H9 (cell line): Measurements from ENCODE around the gene LRRC10. TPM values are rescaled to one million over a fixed set of nuclear protein-coding genes. Genes with fewer than 3 reads are reported as not detected.

Source experiments
- DNase-seq: peaks from one replicate; pipeline ENCODE4 v3.0.0-alpha.2; 2017
- H2AFZ ChIP-seq: one replicate; pipeline ENCODE4 v1.6.1; 2013; ENCODE audit warnings: mild to moderate bottlenecking, low read length, control low read depth, moderate library complexity
- H2AK5ac ChIP-seq: 2 replicates; pipeline ENCODE4 v1.6.1; 2013; ENCODE audit warnings: low read length, control low read depth, mixed read lengths; ENCODE audit not compliant: insufficient read length
- H2BK120ac ChIP-seq: one replicate; pipeline ENCODE4 v1.6.1; 2013; ENCODE audit warnings: low read depth, mild to moderate bottlenecking, low read length, control low read depth, inconsistent platforms; ENCODE audit not compliant: poor library complexity, severe bottlenecking
- H2BK12ac ChIP-seq: 2 replicates; pipeline ENCODE4 v1.6.1; 2013; ENCODE audit warnings: low read length, control low read depth, mixed read lengths, low read depth; ENCODE audit not compliant: insufficient read length
- H2BK15ac ChIP-seq: 2 replicates; pipeline ENCODE4 v1.6.1; 2013; ENCODE audit warnings: low read depth, low read length, control low read depth
- H2BK20ac ChIP-seq: one replicate; pipeline ENCODE4 v1.6.1; 2013; ENCODE audit warnings: low read depth, mild to moderate bottlenecking, low read length, control low read depth, inconsistent platforms; ENCODE audit not compliant: poor library complexity, severe bottlenecking
- H2BK5ac ChIP-seq: 2 replicates; pipeline ENCODE4 v1.6.1; 2013; ENCODE audit warnings: low read length, control low read depth, mixed read lengths; ENCODE audit not compliant: insufficient read length
- H3K14ac ChIP-seq: 2 replicates; pipeline ENCODE4 v1.6.1; 2013; ENCODE audit warnings: low read length, control low read depth; ENCODE audit not compliant: insufficient read depth
- H3K18ac ChIP-seq: 2 replicates; pipeline ENCODE4 v1.6.1; 2013; ENCODE audit warnings: low read depth, mild to moderate bottlenecking, mixed read lengths, low read length, control low read depth; ENCODE audit not compliant: insufficient read length
- H3K23ac ChIP-seq: 2 replicates; pipeline ENCODE4 v1.6.1; 2013; ENCODE audit warnings: low read length, control low read depth, mixed read lengths, low read depth; ENCODE audit not compliant: insufficient read length
- H3K23me2 ChIP-seq: 2 replicates; pipeline ENCODE4 v1.6.1; 2013; ENCODE audit warnings: low read depth, mild to moderate bottlenecking, mixed read lengths, low read length, control low read depth; ENCODE audit not compliant: insufficient read length, poor library complexity, severe bottlenecking
- H3K27ac ChIP-seq: 2 replicates; pipeline ENCODE4 v1.5.1; 2013; ENCODE audit warnings: low read length, control low read depth, mixed read lengths, low read depth; ENCODE audit not compliant: insufficient read length
- H3K27me3 ChIP-seq: 2 replicates; pipeline ENCODE4 v1.6.1; 2013; ENCODE audit warnings: low read length, control low read depth, inconsistent platforms; ENCODE audit not compliant: insufficient read depth
- H3K4ac ChIP-seq: 2 replicates; pipeline ENCODE4 v1.6.1; 2013; ENCODE audit warnings: low read depth, mild to moderate bottlenecking, control low read depth, inconsistent platforms, low read length, moderate library complexity
- H3K4me1 ChIP-seq: 2 replicates; pipeline ENCODE4 v1.6.1; 2013; ENCODE audit warnings: low read length, control low read depth, inconsistent platforms; ENCODE audit not compliant: insufficient read depth
- H3K4me2 ChIP-seq: 2 replicates; pipeline ENCODE4 v1.6.1; 2013; ENCODE audit warnings: low read length, control low read depth, mixed read lengths; ENCODE audit not compliant: insufficient read length, insufficient read depth
- H3K56ac ChIP-seq: 2 replicates; pipeline ENCODE4 v1.6.1; 2013; ENCODE audit warnings: low read depth, mild to moderate bottlenecking, mixed read lengths, low read length, control low read depth; ENCODE audit not compliant: insufficient read length
- H3K79me1 ChIP-seq: 2 replicates; pipeline ENCODE4 v1.6.1; 2013; ENCODE audit warnings: low read depth, mild to moderate bottlenecking, moderate library complexity, low read length, control low read depth, inconsistent platforms; ENCODE audit not compliant: insufficient read depth, poor library complexity, severe bottlenecking
- H3K79me2 ChIP-seq: 2 replicates; pipeline ENCODE4 v1.6.1; 2013; ENCODE audit warnings: low read length, control low read depth, inconsistent platforms; ENCODE audit not compliant: insufficient read depth
- H3K9ac ChIP-seq: 2 replicates; pipeline ENCODE4 v1.6.1; 2013; ENCODE audit warnings: low read length, control low read depth, mixed read lengths; ENCODE audit not compliant: insufficient read length; ENCODE audit errors: extremely low read depth
- H3K9me3 ChIP-seq: one replicate; pipeline ENCODE4 v1.6.1; 2013; ENCODE audit warnings: low read depth, low read length, inconsistent platforms; ENCODE audit not compliant: control insufficient read depth
- H3T11ph ChIP-seq: one replicate; pipeline ENCODE4 v1.6.1; 2013; ENCODE audit warnings: mild to moderate bottlenecking, low read length, control low read depth, inconsistent platforms
- H4K20me1 ChIP-seq: one replicate; pipeline ENCODE4 v1.6.1; 2013; ENCODE audit not compliant: control insufficient read depth, insufficient read length, insufficient read depth
- H4K5ac ChIP-seq: 2 replicates; pipeline ENCODE4 v1.6.1; 2013; ENCODE audit warnings: low read depth, mild to moderate bottlenecking, mixed read lengths, low read length, control low read depth; ENCODE audit not compliant: insufficient read length
- H4K8ac ChIP-seq: replicated peaks from 2 replicates; pipeline ENCODE4 v1.6.1; 2013; ENCODE audit warnings: low read length, control low read depth, mixed read lengths, low read depth; ENCODE audit not compliant: insufficient read length
- H4K91ac ChIP-seq: 2 replicates; pipeline ENCODE4 v1.6.1; 2013; ENCODE audit warnings: low read depth, mild to moderate bottlenecking, moderate library complexity, mixed read lengths, low read length, control low read depth; ENCODE audit not compliant: insufficient read length
- H3K27ac Mint-ChIP-seq, 3 experiments: 2 replicates in 2 of 3; 3 replicates in 1 of 3; pipeline ENCODE4 v1.8.0; 2020 to 2021; ENCODE audit warnings: mixed read lengths in 3 of 3, mild to moderate bottlenecking in 1 of 3, moderate library complexity in 1 of 3
- H3K27me3 Mint-ChIP-seq: 2 replicates; pipeline ENCODE4 v1.8.0; 2021; ENCODE audit warnings: low read depth, mild to moderate bottlenecking, moderate library complexity, mixed read lengths
- H3K36me3 Mint-ChIP-seq, 3 experiments: 2 replicates in 2 of 3; 3 replicates in 1 of 3; pipeline ENCODE4 v1.8.0; 2020 to 2021; ENCODE audit warnings: low read depth in 3 of 3, mixed read lengths in 3 of 3; ENCODE audit not compliant: insufficient read depth in 1 of 3
- H3K4me1 Mint-ChIP-seq, 2 experiments: 2 replicates each; pipeline ENCODE4 v1.8.0; 2020; ENCODE audit warnings: mixed read lengths in 2 of 2
- H3K4me3 Mint-ChIP-seq, 2 experiments: 2 replicates in 1 of 2; 3 replicates in 1 of 2; pipeline ENCODE4 v1.8.0; 2020 to 2021; ENCODE audit warnings: mild to moderate bottlenecking in 2 of 2, mixed read lengths in 2 of 2, moderate library complexity in 1 of 2
- H3K9me3 Mint-ChIP-seq, 2 experiments: 2 replicates in 1 of 2; 3 replicates in 1 of 2; pipeline ENCODE4 v1.8.0; 2020; ENCODE audit warnings: mild to moderate bottlenecking in 2 of 2, mixed read lengths in 2 of 2, moderate library complexity in 1 of 2
- CTCF ChIP-seq: fragments of 200-600 bp; sonication (generic); conservative IDR thresholded peaks from 3 replicates; pipeline ENCODE4 v1.8.0; 2021; ENCODE audit warnings: antibody characterized with exemption, mild to moderate bottlenecking
- WGBS: extraction: QIAGEN DNeasy Blood & Tissue Kit; methylation state at CpG from one replicate; pipeline ENCODE4 v1.1.7; 2013; ENCODE audit warnings: missing lambda C conversion rate, low lambda C conversion rate, mixed read lengths; ENCODE audit not compliant: insufficient read length; ENCODE audit errors: extremely low coverage; 5-methylcytosine and 5-hydroxymethylcytosine counted together
- total RNA-seq: library from RNA; stranded (reverse); gene quantifications from 2 replicates; pipeline ENCODE4 v1.2.1, GENCODE V29; 2021

Gene LRRC10
- total RNA-seq, 1 experiment from 2014 or later, result not detected

- Histone ChIP-seq H3K79me1 (no peaks in the 10 kb centered on the region), H3K79me2 (no peaks in the 10 kb centered on the region), H3K18ac (no peak overlapping the region), H3K9me3 (no peaks in the 10 kb centered on the region), H3K27me3 (no peaks in the 10 kb centered on the region), H3T11ph (no peak overlapping the region), H4K8ac (no peak overlapping the region), H3K9ac (no peak overlapping the region), H2BK15ac (no peak overlapping the region), H3K27ac (no peak overlapping the region), H4K20me1 (no peaks in the 10 kb centered on the region), H2BK5ac (no peak overlapping the region), H3K4ac (no peak overlapping the region), H3K4me1 (no peaks in the 10 kb centered on the region), H4K5ac (no peak overlapping the region), H3K56ac (no peak overlapping the region), H3K4me2 (no peak overlapping the region), H3K23ac (no peak overlapping the region), H2AFZ (no peak overlapping the region), H2BK12ac (no peak overlapping the region), H2BK20ac (no peak overlapping the region), H3K23me2 (no peaks in the 10 kb centered on the region), H4K91ac (no peak overlapping the region), H2AK5ac (no peak overlapping the region), H2BK120ac (no peak overlapping the region), H3K14ac (no peak overlapping the region)
- peak overlapping the region in 1 of 3 experiments; percentile 62; a peak in 2 of 7 replicates for H3K27ac Mint-ChIP-seq
- H3K4me1 Mint-ChIP-seq, result no peaks in the 10 kb centered on the region
- TF ChIP-seq CTCF, result peak; percentile 89
- no peaks in the 10 kb centered on the region for H3K9me3 Mint-ChIP-seq
- H3K27me3 Mint-ChIP-seq, result no peaks in the 10 kb centered on the region
- WGBS, result no CpG with 5 or more reads among the region's 6 CpGs
- peaks cover 22 to 51% (median 43%) of the 10 kb centered on the region in 3 experiments for H3K36me3 Mint-ChIP-seq
- DNase-seq, result no peak
- no peak overlapping the region for H3K4me3 Mint-ChIP-seq
These were observed 39.9 kb downstream of the LRRC10 start for GRCh38 chr12:69570545-69571399.
